ENCODE measurements around the gene TTC12.
"Not testable (repeated sequence)": the region's sequence is repeated elsewhere in the genome, so short reads cannot be mapped to it uniquely, and the experiment has no call there.

The TTC12 gene

GRCh38 chr11:113289431-113290187 is 24.8 kb upstream of the TTC12 start:
- Histone ChIP-seq H3K4me1 (no peaks in the 10 kb centered on the region), H3K9me3 (no peaks in the 10 kb centered on the region), H3K27me3 (ENCODE audit: low read depth) (peaks cover 12% of the 10 kb centered on the region; the same call in 1 of the 2 replicates), H3K4me3 (no peak overlapping the region), H3K36me3 (replicated peaks) (no peaks in the 10 kb centered on the region)
- DNase-seq (ENCODE audit: low spot score in 2 of 2), result peak; percentile 23 to 65
- in situ Hi-C loops (cut with MboI; ENCODE audit: low sequenced_read_pairs), result loop anchor here (10.0 to 25.0 kb wide), 3 partner anchors 702 to 1065 kb away; partner anchors contain the start of gene PTS

GRCh38 chr11:113293936-113294335 is 20.4 kb upstream of the TTC12 start:
- H3K27me3 ChIP-seq (ENCODE audit: low read depth), result peaks cover 12% of the 10 kb centered on the region; the same call in 1 of the 2 replicates
- H3K4me3 ChIP-seq, result no peak overlapping the region
- in situ Hi-C loops (cut with MboI; ENCODE audit: low sequenced_read_pairs), result loop anchor here (25.0 kb wide), 1 partner anchor 707 kb away; no protein-coding TSS in a partner anchor
- no peak for DNase-seq (ENCODE audit: low spot score in 2 of 2)
- H3K36me3 ChIP-seq (replicated peaks), result no peaks in the 10 kb centered on the region
- no peaks in the 10 kb centered on the region for H3K9me3 ChIP-seq
- H3K4me1 ChIP-seq, result no peaks in the 10 kb centered on the region

- in situ Hi-C loops (cut with MboI; ENCODE audit: low sequenced_read_pairs), result loop anchor here (25.0 kb wide), 1 partner anchor 709 kb away; no protein-coding TSS in a partner anchor
These were observed 18.4 kb upstream of the TTC12 start for GRCh38 chr11:113295993-113296392.

GRCh38 chr11:113296447-113297205 is 17.8 kb upstream of the TTC12 start:
- in situ Hi-C loops (cut with MboI; ENCODE audit: low sequenced_read_pairs), result loop anchor here (25.0 kb wide), 1 partner anchor 709 kb away; no protein-coding TSS in a partner anchor
- Histone ChIP-seq H3K36me3 (replicated peaks) (no peaks in the 10 kb centered on the region), H3K27me3 (ENCODE audit: low read depth) (peaks cover 12% of the 10 kb centered on the region), H3K4me3 (no peak overlapping the region), H3K9me3 (no peaks in the 10 kb centered on the region), H3K4me1 (no peaks in the 10 kb centered on the region)
- no peak for DNase-seq (ENCODE audit: low spot score in 2 of 2)

More at GRCh38 chr11:113295993-113296392, 18.4 kb upstream of the TTC12 start:
- Histone ChIP-seq H3K9me3 (no peaks in the 10 kb centered on the region), H3K4me1 (no peaks in the 10 kb centered on the region), H3K27me3 (ENCODE audit: low read depth) (peaks cover 12% of the 10 kb centered on the region), H3K4me3 (no peak overlapping the region), H3K36me3 (replicated peaks) (no peaks in the 10 kb centered on the region)
- DNase-seq (ENCODE audit: low spot score in 2 of 2), result no peak

- H3K9me3 ChIP-seq; H3K27me3 ChIP-seq (ENCODE audit: low read depth); H3K4me3 ChIP-seq; H3K36me3 ChIP-seq (replicated peaks); H3K4me1 ChIP-seq; DNase-seq (ENCODE audit: low spot score in 2 of 2): not testable (repeated sequence)
- in situ Hi-C loops (cut with MboI; ENCODE audit: low sequenced_read_pairs), result loop anchor here (25.0 kb wide), 1 partner anchor 711 kb away; no protein-coding TSS in a partner anchor
These were observed 15.9 kb upstream of the TTC12 start for GRCh38 chr11:113298496-113298895.

GRCh38 chr11:113304916-113305315 is 9.5 kb upstream of the TTC12 start:
- Histone ChIP-seq H3K27me3 (ENCODE audit: low read depth) (peaks cover 2% of the 10 kb centered on the region; the same call in 1 of the 2 replicates), H3K9me3 (no peaks in the 10 kb centered on the region), H3K4me3 (no peak overlapping the region), H3K36me3 (replicated peaks) (no peaks in the 10 kb centered on the region), H3K4me1 (no peaks in the 10 kb centered on the region)
- in situ Hi-C loops (cut with MboI; ENCODE audit: low sequenced_read_pairs), result loop anchor here (5.0 to 10.0 kb wide), 2 partner anchors 430 to 492 kb away; no protein-coding TSS in a partner anchor
- DNase-seq (ENCODE audit: low spot score in 2 of 2), result no peak

GRCh38 chr11:113305440-113306336 is 8.7 kb upstream of the TTC12 start:
- no peaks in the 10 kb centered on the region for H3K4me1 ChIP-seq
- peak; percentile 4 to 69 for DNase-seq (ENCODE audit: low spot score in 2 of 2)
- no peak overlapping the region for H3K4me3 ChIP-seq
- H3K9me3 ChIP-seq, result no peaks in the 10 kb centered on the region
- H3K27me3 ChIP-seq (ENCODE audit: low read depth), result peaks cover 2% of the 10 kb centered on the region; the same call in 1 of the 2 replicates
- no peaks in the 10 kb centered on the region for H3K36me3 ChIP-seq (replicated peaks)
- in situ Hi-C loops (cut with MboI; ENCODE audit: low sequenced_read_pairs), result loop anchor here (5.0 to 10.0 kb wide), 2 partner anchors 429 to 492 kb away; no protein-coding TSS in a partner anchor

GRCh38 chr11:113308601-113309000 is 5.8 kb upstream of the TTC12 start:
- DNase-seq (ENCODE audit: low spot score in 2 of 2), result no peak
- Histone ChIP-seq H3K4me3 (no peak overlapping the region), H3K36me3 (replicated peaks) (no peaks in the 10 kb centered on the region), H3K9me3 (no peaks in the 10 kb centered on the region), H3K4me1 (no peaks in the 10 kb centered on the region), H3K27me3 (ENCODE audit: low read depth) (0 out of 2 replicates have a peak, but pooled peaks cover 2% of the 10 kb centered on the region)
- in situ Hi-C loops (cut with MboI; ENCODE audit: low sequenced_read_pairs), result loop anchor here (5.0 to 10.0 kb wide), 2 partner anchors 426 to 489 kb away; no protein-coding TSS in a partner anchor

GRCh38 chr11:113311536-113311935 is 2.8 kb upstream of the TTC12 start:
- in situ Hi-C loops (cut with MboI; ENCODE audit: low sequenced_read_pairs), result loop anchor here (10.0 kb wide), 1 partner anchor 223 kb away; no protein-coding TSS in a partner anchor
- Histone ChIP-seq H3K9me3 (no peaks in the 10 kb centered on the region), H3K4me3 (no peak overlapping the region), H3K36me3 (replicated peaks) (no peaks in the 10 kb centered on the region), H3K4me1 (no peaks in the 10 kb centered on the region), H3K27me3 (ENCODE audit: low read depth) (no peaks in the 10 kb centered on the region)
- DNase-seq (ENCODE audit: low spot score in 2 of 2), result no peak

- Histone ChIP-seq H3K9me3 (no peaks in the 10 kb centered on the region), H3K4me1 (no peaks in the 10 kb centered on the region), H3K36me3 (replicated peaks) (no peaks in the 10 kb centered on the region), H3K27me3 (ENCODE audit: low read depth) (no peaks in the 10 kb centered on the region), H3K4me3 (no peak overlapping the region)
- DNase-seq (ENCODE audit: low spot score in 2 of 2), result no peak
- in situ Hi-C loops (cut with MboI; ENCODE audit: low sequenced_read_pairs), result loop anchor here (10.0 kb wide), 1 partner anchor 221 kb away; no protein-coding TSS in a partner anchor
These were observed 782 bp upstream of the TTC12 start for GRCh38 chr11:113313601-113314000.

- no peak overlapping the region for H3K4me3 ChIP-seq
- H3K27me3 ChIP-seq (ENCODE audit: low read depth), result no peaks in the 10 kb centered on the region
- H3K36me3 ChIP-seq (replicated peaks), result no peaks in the 10 kb centered on the region
- H3K9me3 ChIP-seq, result no peaks in the 10 kb centered on the region
- no peaks in the 10 kb centered on the region for H3K4me1 ChIP-seq
- in situ Hi-C loops (cut with MboI; ENCODE audit: low sequenced_read_pairs), result loop anchor here (10.0 kb wide), 1 partner anchor 221 kb away; no protein-coding TSS in a partner anchor
- DNase-seq (ENCODE audit: low spot score in 2 of 2), result no peak
These were observed 356 bp upstream of the TTC12 start for GRCh38 chr11:113314065-113314388.

- H3K27me3 ChIP-seq (ENCODE audit: low read depth), result no peaks in the 10 kb centered on the region
- no peaks in the 10 kb centered on the region for H3K9me3 ChIP-seq
- in situ Hi-C loops (cut with MboI; ENCODE audit: low sequenced_read_pairs), result loop anchor here (10.0 kb wide), 1 partner anchor 219 kb away; no protein-coding TSS in a partner anchor
- H3K36me3 ChIP-seq (replicated peaks), result no peaks in the 10 kb centered on the region
- H3K4me3 ChIP-seq, result no peak overlapping the region
- no peak for DNase-seq (ENCODE audit: low spot score in 2 of 2)
- no peaks in the 10 kb centered on the region for H3K4me1 ChIP-seq
These were observed 1.4 kb downstream of the TTC12 start for GRCh38 chr11:113315811-113316210.

GRCh38 chr11:113316256-113316655 is 1.9 kb downstream of the TTC12 start:
- Histone ChIP-seq H3K27me3 (ENCODE audit: low read depth) (no peaks in the 10 kb centered on the region), H3K36me3 (replicated peaks) (no peaks in the 10 kb centered on the region), H3K9me3 (no peaks in the 10 kb centered on the region), H3K4me1 (no peaks in the 10 kb centered on the region), H3K4me3 (no peak overlapping the region)
- in situ Hi-C loops (cut with MboI; ENCODE audit: low sequenced_read_pairs), result loop anchor here (10.0 kb wide), 1 partner anchor 219 kb away; no protein-coding TSS in a partner anchor
- no peak for DNase-seq (ENCODE audit: low spot score in 2 of 2)

Data from HAP-1 (cell line).